ENCODE results near the gene RNLS.

DNA sequence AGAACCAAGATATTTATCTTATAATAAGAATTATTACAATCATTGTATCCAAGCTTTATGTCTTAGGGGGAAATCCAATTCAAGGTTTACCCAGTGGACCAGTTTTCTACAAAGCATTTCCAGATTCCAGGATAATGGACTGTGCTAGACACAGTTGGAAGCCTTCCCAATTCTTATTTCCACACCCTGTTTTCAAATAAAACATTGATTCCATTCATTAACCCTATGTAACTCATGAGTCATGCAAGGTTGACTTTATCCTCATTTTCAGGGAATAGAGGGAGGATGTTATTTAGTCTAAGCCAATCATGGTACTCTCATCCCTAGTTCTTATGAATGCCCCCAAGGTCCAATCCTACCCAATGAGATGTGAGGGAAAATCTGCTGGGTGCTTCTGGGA, 145.7 kb downstream of the RNLS start:
- TF ChIP-seq, protein P1, sequence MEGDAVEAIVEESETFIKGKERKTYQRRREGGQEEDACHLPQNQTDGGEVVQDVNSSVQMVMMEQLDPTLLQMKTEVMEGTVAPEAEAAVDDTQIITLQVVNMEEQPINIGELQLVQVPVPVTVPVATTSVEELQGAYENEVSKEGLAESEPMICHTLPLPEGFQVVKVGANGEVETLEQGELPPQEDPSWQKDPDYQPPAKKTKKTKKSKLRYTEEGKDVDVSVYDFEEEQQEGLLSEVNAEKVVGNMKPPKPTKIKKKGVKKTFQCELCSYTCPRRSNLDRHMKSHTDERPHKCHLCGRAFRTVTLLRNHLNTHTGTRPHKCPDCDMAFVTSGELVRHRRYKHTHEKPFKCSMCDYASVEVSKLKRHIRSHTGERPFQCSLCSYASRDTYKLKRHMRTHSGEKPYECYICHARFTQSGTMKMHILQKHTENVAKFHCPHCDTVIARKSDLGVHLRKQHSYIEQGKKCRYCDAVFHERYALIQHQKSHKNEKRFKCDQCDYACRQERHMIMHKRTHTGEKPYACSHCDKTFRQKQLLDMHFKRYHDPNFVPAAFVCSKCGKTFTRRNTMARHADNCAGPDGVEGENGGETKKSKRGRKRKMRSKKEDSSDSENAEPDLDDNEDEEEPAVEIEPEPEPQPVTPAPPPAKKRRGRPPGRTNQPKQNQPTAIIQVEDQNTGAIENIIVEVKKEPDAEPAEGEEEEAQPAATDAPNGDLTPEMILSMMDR (IDR thresholded peaks at IDR 0.05), result no peak
- no peak for TF ChIP-seq POLR2A (IDR thresholded peaks at IDR 0.05)

All from testis (tissue), 2 donors.